H1 (cell line): ENCODE data around the gene TRIM44.

Source experiments
- BRCA1 ChIP-seq: IDR thresholded peaks from 2 replicates; pipeline ENCODE4 v1.6.1; 2012; ENCODE audit warnings: low read depth, low read length, improper control_type of control experiment
- EP300 ChIP-seq, 2 experiments: IDR thresholded peaks; 1 replicate in 1 of 2; 2 replicates in 1 of 2; pipeline ENCODE4 v1.6.1; 2011 to 2012; ENCODE audit warnings: low read depth in 2 of 2, low read length in 2 of 2, mild to moderate bottlenecking in 2 of 2, borderline replicate concordance in 1 of 2, inconsistent platforms in 1 of 2, moderate library complexity in 1 of 2
- EZH2 ChIP-seq: fragments of 200-600 bp; sonication (generic); IDR thresholded peaks from 2 replicates; pipeline ENCODE4 v1.7.1; 2012; ENCODE audit warnings: low read depth, mild to moderate bottlenecking, moderate library complexity, low read length, inconsistent platforms; ENCODE audit not compliant: severe bottlenecking
- NANOG ChIP-seq: IDR thresholded peaks from 2 replicates; pipeline ENCODE4 v1.6.1; 2011; ENCODE audit warnings: low read length, low read depth, mild to moderate bottlenecking, inconsistent platforms; ENCODE audit not compliant: insufficient read depth, poor library complexity, severe bottlenecking
- POLR2A ChIP-seq, 2 experiments: IDR thresholded peaks; 1 replicate in 1 of 2; 2 replicates in 1 of 2; pipeline ENCODE4 v1.6.1; 2011; ENCODE audit warnings: low read depth in 2 of 2, low read length in 2 of 2, mild to moderate bottlenecking in 2 of 2; ENCODE audit errors: control extremely low read depth in 1 of 2
- TF ChIP-seq, protein P1 (sequence below), 3 experiments: IDR thresholded peaks; 1 replicate in 2 of 3; 2 replicates in 1 of 3; pipeline versions ENCODE4 v1.5.1 to v1.6.1; 2011; ENCODE audit warnings: low read length in 3 of 3, mild to moderate bottlenecking in 3 of 3, inconsistent platforms in 2 of 3, low read depth in 1 of 3, moderate library complexity in 1 of 3; ENCODE audit not compliant: insufficient read depth in 1 of 3; ENCODE audit errors: control extremely low read depth in 1 of 3

DNA sequence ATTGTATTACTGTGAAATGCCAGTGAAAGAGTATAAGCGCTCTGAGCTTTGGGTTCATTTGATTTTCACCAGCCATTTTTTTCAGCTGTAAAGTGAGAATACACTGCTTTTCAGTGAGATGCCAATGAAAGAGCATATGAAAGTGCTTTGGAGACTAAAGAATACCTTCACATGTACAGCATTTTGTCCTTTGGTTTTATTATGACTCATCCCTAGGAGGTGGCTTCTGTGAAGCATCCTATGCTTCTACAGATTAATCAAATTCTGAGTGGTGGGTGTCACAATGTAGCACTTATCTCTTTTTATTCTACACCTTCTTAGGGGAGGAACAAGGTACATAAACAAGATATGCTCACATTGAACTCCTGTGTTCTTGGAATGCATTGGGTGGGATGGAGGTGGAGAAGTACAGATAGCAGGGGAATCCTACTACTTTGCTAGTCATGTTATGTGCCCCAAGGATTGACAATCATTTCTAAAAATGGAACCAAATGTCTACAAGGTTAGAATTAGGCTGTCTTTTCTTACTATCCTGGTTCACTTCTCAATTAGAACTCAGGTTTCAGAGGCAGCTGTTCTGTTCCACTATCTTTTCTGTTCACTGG, 18.7 kb downstream of the TRIM44 start:
- TF ChIP-seq EP300 (IDR thresholded peaks at IDR 0.05; ENCODE audit: borderline replicate concordance in 1 of 2, low read depth in 2 of 2, low read length in 2 of 2) (no peak), POLR2A (IDR thresholded peaks at IDR 0.05; ENCODE audit: control extremely low read depth in 1 of 2, low read depth in 2 of 2, low read length in 2 of 2) (no peak), EZH2 (no peak), BRCA1 (no peak), NANOG (no peak)
- TF ChIP-seq, protein P1, sequence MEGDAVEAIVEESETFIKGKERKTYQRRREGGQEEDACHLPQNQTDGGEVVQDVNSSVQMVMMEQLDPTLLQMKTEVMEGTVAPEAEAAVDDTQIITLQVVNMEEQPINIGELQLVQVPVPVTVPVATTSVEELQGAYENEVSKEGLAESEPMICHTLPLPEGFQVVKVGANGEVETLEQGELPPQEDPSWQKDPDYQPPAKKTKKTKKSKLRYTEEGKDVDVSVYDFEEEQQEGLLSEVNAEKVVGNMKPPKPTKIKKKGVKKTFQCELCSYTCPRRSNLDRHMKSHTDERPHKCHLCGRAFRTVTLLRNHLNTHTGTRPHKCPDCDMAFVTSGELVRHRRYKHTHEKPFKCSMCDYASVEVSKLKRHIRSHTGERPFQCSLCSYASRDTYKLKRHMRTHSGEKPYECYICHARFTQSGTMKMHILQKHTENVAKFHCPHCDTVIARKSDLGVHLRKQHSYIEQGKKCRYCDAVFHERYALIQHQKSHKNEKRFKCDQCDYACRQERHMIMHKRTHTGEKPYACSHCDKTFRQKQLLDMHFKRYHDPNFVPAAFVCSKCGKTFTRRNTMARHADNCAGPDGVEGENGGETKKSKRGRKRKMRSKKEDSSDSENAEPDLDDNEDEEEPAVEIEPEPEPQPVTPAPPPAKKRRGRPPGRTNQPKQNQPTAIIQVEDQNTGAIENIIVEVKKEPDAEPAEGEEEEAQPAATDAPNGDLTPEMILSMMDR (IDR thresholded peaks at IDR 0.05; ENCODE audit: control extremely low read depth in 1 of 3, insufficient read depth in 1 of 3, low read depth in 1 of 3, low read length in 3 of 3) = no peak
